KOPT-K1 (cell line): Measurements from ENCODE around the gene C22orf31.

ENCODE experiments used
- H3K27ac ChIP-seq: fragments of 200-600 bp; sonication (generic); 2 replicates; pipeline ENCODE4 v1.5.1; 2016; ENCODE audit warnings: antibody characterized with exemption, mild to moderate bottlenecking, low read depth, low read length; ENCODE audit not compliant: poor library complexity, severe bottlenecking
- H3K36me3 ChIP-seq: fragments of 200-600 bp; sonication (generic); 2 replicates; pipeline ENCODE4 v1.5.1; 2017; ENCODE audit warnings: antibody characterized with exemption, mild to moderate bottlenecking, low read length, moderate library complexity; ENCODE audit not compliant: insufficient read depth
- H3K9me3 ChIP-seq: fragments of 200-600 bp; sonication (generic); 2 replicates; pipeline ENCODE4 v1.5.1; 2017; ENCODE audit warnings: antibody characterized with exemption, low read length, mild to moderate bottlenecking; ENCODE audit not compliant: insufficient read depth, poor library complexity, severe bottlenecking

The C22orf31 gene

GRCh38 chr22:29030618-29031226 lies 30.9 kb downstream of the C22orf31 start:
- H3K9me3 ChIP-seq, result no peaks in the 10 kb centered on the region
- H3K27ac ChIP-seq, result no peak overlapping the region
- H3K36me3 ChIP-seq, result no peaks in the 10 kb centered on the region

GRCh38 chr22:29030016-29030617 lies 31.5 kb downstream of the C22orf31 start:
- no peaks in the 10 kb centered on the region for H3K9me3 ChIP-seq
- H3K27ac ChIP-seq, result no peak overlapping the region
- no peaks in the 10 kb centered on the region for H3K36me3 ChIP-seq

GRCh38 chr22:29029202-29030000 lies 32.2 kb downstream of the C22orf31 start:
- no peak overlapping the region for H3K27ac ChIP-seq
- no peaks in the 10 kb centered on the region for H3K36me3 ChIP-seq

GRCh38 chr22:29028468-29028867 lies 33.2 kb downstream of the C22orf31 start:
- Histone ChIP-seq H3K36me3 (no peaks in the 10 kb centered on the region), H3K27ac (no peak overlapping the region), H3K9me3 (no peaks in the 10 kb centered on the region)

More at GRCh38 chr22:29029202-29030000, 32.2 kb downstream of the C22orf31 start:
- no peaks in the 10 kb centered on the region for H3K9me3 ChIP-seq

GRCh38 chr22:29026579-29026978 lies 35.1 kb downstream of the C22orf31 start:
- H3K36me3 ChIP-seq, result no peaks in the 10 kb centered on the region
- H3K27ac ChIP-seq, result no peak overlapping the region
- no peaks in the 10 kb centered on the region for H3K9me3 ChIP-seq

GRCh38 chr22:29023172-29023796 lies 38.3 kb downstream of the C22orf31 start:
- Histone ChIP-seq H3K27ac (no peak overlapping the region), H3K9me3 (no peaks in the 10 kb centered on the region), H3K36me3 (no peaks in the 10 kb centered on the region)

- Histone ChIP-seq H3K36me3 (no peaks in the 10 kb centered on the region), H3K9me3 (no peaks in the 10 kb centered on the region)
Observed at GRCh38 chr22:29022101-29022817, 39.4 kb downstream of the C22orf31 start.

GRCh38 chr22:29018293-29019189 lies 43.1 kb downstream of the C22orf31 start:
- H3K27ac ChIP-seq, result no peak overlapping the region
- H3K9me3 ChIP-seq, result no peaks in the 10 kb centered on the region

More at GRCh38 chr22:29022101-29022817, 39.4 kb downstream of the C22orf31 start:
- H3K27ac ChIP-seq, result no peak overlapping the region

GRCh38 chr22:29016067-29016938 lies 45.3 kb downstream of the C22orf31 start:
- Histone ChIP-seq H3K36me3 (no peaks in the 10 kb centered on the region), H3K9me3 (no peaks in the 10 kb centered on the region), H3K27ac (no peak overlapping the region)

More at GRCh38 chr22:29018293-29019189, 43.1 kb downstream of the C22orf31 start:
- H3K36me3 ChIP-seq, result no peaks in the 10 kb centered on the region

- Histone ChIP-seq H3K36me3 (no peaks in the 10 kb centered on the region), H3K27ac (no peak overlapping the region), H3K9me3 (no peaks in the 10 kb centered on the region)
Observed at GRCh38 chr22:29014773-29015172, 46.9 kb downstream of the C22orf31 start.

GRCh38 chr22:29014293-29014692 lies 47.3 kb downstream of the C22orf31 start:
- H3K36me3 ChIP-seq, result no peaks in the 10 kb centered on the region

GRCh38 chr22:29012952-29013351 lies 48.7 kb downstream of the C22orf31 start:
- Histone ChIP-seq H3K27ac (no peak overlapping the region), H3K36me3 (no peaks in the 10 kb centered on the region), H3K9me3 (no peaks in the 10 kb centered on the region)

More at GRCh38 chr22:29014293-29014692, 47.3 kb downstream of the C22orf31 start:
- Histone ChIP-seq H3K27ac (no peak overlapping the region), H3K9me3 (no peaks in the 10 kb centered on the region)

- Histone ChIP-seq H3K9me3 (no peaks in the 10 kb centered on the region), H3K36me3 (no peaks in the 10 kb centered on the region), H3K27ac (no peak overlapping the region)
Observed at GRCh38 chr22:29012101-29012433, 49.6 kb downstream of the C22orf31 start.
